Small intestine (tissue), 7 donors: Measurements from ENCODE around the gene EOMES. TPM values are rescaled to one million over a fixed set of nuclear protein-coding genes. Genes with fewer than 3 reads are reported as not detected.
A peak's percentile ranks its signal among the peaks of the same experiment; 100 is the strongest.

Experiments
- DNase-seq, 2 donors: peaks; one replicate each; pipeline versions ENCODE4 v3.0.0 to v3.0.0-alpha.2; 2013
- FAIRE-seq: peaks from 2 replicates; lab custom pipeline; 2012; peaks lifted over from hg19 to GRCh38; lab: Jason Lieb, UNC
- H3K27ac ChIP-seq, 3 donors: one replicate each; pipeline ENCODE4 v1.5.1; 2013; ENCODE audit warnings: low read length in 2 of 3, mild to moderate bottlenecking in 2 of 3, control low read depth in 1 of 3, inconsistent platforms in 1 of 3, low read depth in 1 of 3, moderate library complexity in 1 of 3
- H3K27me3 ChIP-seq, 3 donors: one replicate each; pipeline ENCODE4 v1.6.1; 2013; ENCODE audit warnings: low read length in 3 of 3, inconsistent platforms in 1 of 3; ENCODE audit not compliant: control insufficient read depth in 3 of 3, insufficient read depth in 3 of 3
- H3K36me3 ChIP-seq, 3 donors: one replicate each; pipeline ENCODE4 v1.6.1; 2013; ENCODE audit warnings: low read length in 3 of 3, inconsistent platforms in 1 of 3, low read depth in 1 of 3, mild to moderate bottlenecking in 1 of 3, moderate library complexity in 1 of 3; ENCODE audit not compliant: control insufficient read depth in 3 of 3, insufficient read depth in 2 of 3
- H3K4me1 ChIP-seq, 3 donors: one replicate each; pipeline ENCODE4 v1.6.1; 2013; ENCODE audit warnings: low read length in 2 of 3, inconsistent platforms in 1 of 3, low read depth in 1 of 3, mild to moderate bottlenecking in 1 of 3, moderate library complexity in 1 of 3; ENCODE audit not compliant: control insufficient read depth in 3 of 3, insufficient read depth in 2 of 3
- H3K4me3 ChIP-seq, 3 donors: one replicate each; pipeline ENCODE4 v1.5.1; 2013; ENCODE audit warnings: low read length in 3 of 3, control low read depth in 1 of 3, inconsistent platforms in 1 of 3, low read depth in 1 of 3, mild to moderate bottlenecking in 1 of 3, moderate library complexity in 1 of 3
- H3K9me3 ChIP-seq, 2 donors: one replicate each; pipeline ENCODE4 v1.6.1; 2013; ENCODE audit warnings: low read depth in 1 of 2, low read length in 1 of 2; ENCODE audit not compliant: control insufficient read depth in 2 of 2, insufficient read depth in 1 of 2
- WGBS, 3 donors: extraction: QIAGEN DNeasy Blood & Tissue Kit; methylation state at CpG; one replicate each; pipeline ENCODE4 v1.1.7; 2013; 5-methylcytosine and 5-hydroxymethylcytosine counted together
- polyA plus RNA-seq, 4 donors: library from polyadenylated mRNA; stranded (reverse) in 3 of 4; unstranded in 1 of 4; fragments of 200-250 nt in 3 of 4; fragments of 120-200 nt in 1 of 4; gene quantifications; one replicate each; pipeline versions ENCODE4 v1.2.1 to v1.2.3, GENCODE V29; 2013
- donor health status: healthy with polysubstance abuse.
- donor health status: control.
- donor health status: control.
- donor health status: Bipolar disorder and iron deficiency.
- donor health status: healthy.

EOMES gene
- polyA plus RNA-seq, 4 donors: 0.13 to 0.40 TPM; not detected in 2

GRCh38 chr3:27671101-27671500 is 51.0 kb downstream of the EOMES start:
- no peaks in the 10 kb centered on the region for H3K36me3 ChIP-seq

GRCh38 chr3:27670619-27671018 is 51.5 kb downstream of the EOMES start:
- FAIRE-seq: no peak
- Histone ChIP-seq H3K4me3 (no peak overlapping the region), H3K4me1 (no peaks in the 10 kb centered on the region), H3K27ac (no peak overlapping the region), H3K27me3 (no peaks in the 10 kb centered on the region), H3K36me3 (no peaks in the 10 kb centered on the region), H3K9me3 (no peaks in the 10 kb centered on the region)
- no peak for DNase-seq

More at GRCh38 chr3:27671101-27671500, 51.0 kb downstream of the EOMES start:
- H3K27me3 ChIP-seq: no peaks in the 10 kb centered on the region
- no peaks in the 10 kb centered on the region for H3K9me3 ChIP-seq
- no peak for DNase-seq
- 83 to 86% (median 85%) methylated on average over 6 of the region's 6 CpGs for WGBS, 3 donors
- FAIRE-seq: no peak
- no peaks in the 10 kb centered on the region for H3K4me1 ChIP-seq
- no peak overlapping the region for H3K27ac ChIP-seq
- H3K4me3 ChIP-seq: no peak overlapping the region

DNA sequence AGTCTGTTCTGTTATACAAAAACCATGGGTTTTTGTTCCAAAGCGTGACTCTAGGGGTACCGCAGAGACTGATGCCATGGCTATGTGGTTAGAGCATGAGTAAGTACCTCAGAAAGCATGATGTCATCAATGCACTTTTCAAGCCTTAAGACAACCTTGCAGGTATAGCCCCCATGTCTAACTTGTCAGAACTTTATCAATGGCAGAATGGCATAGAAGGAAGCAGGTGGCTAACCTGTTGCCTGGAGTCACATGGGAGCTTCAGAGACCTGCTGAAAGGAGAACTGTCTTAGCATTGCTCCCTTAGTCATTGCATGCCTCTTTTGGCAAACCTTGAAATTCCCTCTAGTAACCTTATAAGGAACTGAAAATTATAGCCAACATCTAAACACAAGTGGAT is 52.5 kb downstream of the EOMES start:
- WGBS, 3 donors: 85 to 92% (median 92%) methylated on average over 2 of the region's 2 CpGs
- no peak overlapping the region for H3K4me3 ChIP-seq
- no peaks in the 10 kb centered on the region for H3K4me1 ChIP-seq
- H3K9me3 ChIP-seq: no peaks in the 10 kb centered on the region
- no peak for DNase-seq
- no peaks in the 10 kb centered on the region for H3K27me3 ChIP-seq
- H3K27ac ChIP-seq: no peak overlapping the region
- FAIRE-seq: no peak
- no peaks in the 10 kb centered on the region for H3K36me3 ChIP-seq

- FAIRE-seq: no peak
- Histone ChIP-seq H3K4me3 (no peak overlapping the region), H3K4me1 (no peaks in the 10 kb centered on the region), H3K36me3 (no peaks in the 10 kb centered on the region), H3K27me3 (no peaks in the 10 kb centered on the region), H3K9me3 (no peaks in the 10 kb centered on the region), H3K27ac (no peak overlapping the region)
- DNase-seq: no peak
- 72 to 89% (median 76%) methylated on average over 2 of the region's 2 CpGs for WGBS, 3 donors
Observed at GRCh38 chr3:27667751-27668150, 54.4 kb downstream of the EOMES start.

GRCh38 chr3:27666708-27667107 is 55.4 kb downstream of the EOMES start:
- no peaks in the 10 kb centered on the region for H3K36me3 ChIP-seq
- peak overlapping the region in 1 of 3 donors; percentile 60 for H3K27ac ChIP-seq
- no peaks in the 10 kb centered on the region for H3K27me3 ChIP-seq
- DNase-seq (no peak), FAIRE-seq (no peak)
- no peaks in the 10 kb centered on the region for H3K4me1 ChIP-seq
- WGBS, 3 donors: 37 to 66% (median 62%) methylated on average over 3 of the region's 3 CpGs
- no peak overlapping the region for H3K4me3 ChIP-seq
- no peaks in the 10 kb centered on the region for H3K9me3 ChIP-seq

- Histone ChIP-seq H3K27ac (peak overlapping the region in 1 of 3 donors; percentile 60), H3K27me3 (no peaks in the 10 kb centered on the region), H3K36me3 (no peaks in the 10 kb centered on the region), H3K4me3 (no peak overlapping the region), H3K4me1 (no peaks in the 10 kb centered on the region), H3K9me3 (no peaks in the 10 kb centered on the region)
- FAIRE-seq: no peak
- DNase-seq: no peak
- 33 to 68% (median 43%) methylated on average over 1 of the region's 1 CpG for WGBS, 3 donors
Observed at GRCh38 chr3:27666272-27666671, 55.9 kb downstream of the EOMES start.

Other genes with a start within 250 kb of the EOMES start
- 10 to 100 TPM; 13.8 to 53.0 (median 28.4) TPM for gene SLC4A7, start 237.9 kb downstream of the EOMES start, polyA plus RNA-seq